SK-N-MC (cell line): Measurements from ENCODE around the gene MFAP2.

Source experiments
- EZH2 ChIP-seq: fragments of 200-600 bp; sonication (generic); IDR thresholded peaks from one replicate; pipeline ENCODE4 v1.6.1; 2017; ENCODE audit warnings: antibody characterized with exemption
- POLR2AphosphoS5 ChIP-seq: IDR thresholded peaks from 2 replicates; pipeline ENCODE4 v1.6.1; 2012; ENCODE audit warnings: mild to moderate bottlenecking, low read depth, low read length, borderline replicate concordance

DNA sequence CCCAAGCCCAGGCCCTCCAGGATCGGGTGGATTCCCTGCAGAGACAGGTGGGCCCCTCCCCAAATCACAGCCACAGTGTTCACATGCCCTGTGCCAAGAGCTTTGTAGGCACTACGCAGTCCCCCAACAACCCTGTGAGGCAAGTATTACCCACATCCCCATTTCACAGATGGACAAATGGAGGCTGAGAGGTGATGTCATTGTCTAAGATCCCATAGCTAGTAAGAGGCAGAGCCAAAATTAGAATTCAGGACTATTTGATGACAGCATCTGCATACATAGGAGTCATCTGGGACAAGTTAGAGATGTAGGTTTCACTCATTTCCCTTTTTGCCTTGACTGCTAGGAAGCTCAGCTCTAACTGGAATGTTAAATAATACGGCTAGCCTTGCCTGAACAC, 12.0 kb downstream of the MFAP2 start:
- TF ChIP-seq EZH2 (no peak), POLR2AphosphoS5 (no peak)
